ENCODE results near the gene TRIM16.
"Not testable (repeated sequence)": the region's sequence is repeated elsewhere in the genome, so short reads cannot be mapped to it uniquely, and the experiment has no call there.

- not testable (repeated sequence) for TF ChIP-seq POLR2A (IDR thresholded peaks at IDR 0.05); CTCF (IDR thresholded peaks at IDR 0.05); POLR2AphosphoS5 (IDR thresholded peaks at IDR 0.05; ENCODE audit: insufficient read depth in 1 of 2, low read depth in 1 of 2)
Measured at GRCh38 chr17:15619331-15620058, 64.6 kb downstream of the TRIM16 start, which contains the start of gene FBXW10B.

Data from vagina (tissue), 2 donors.